ENCODE data around the gene FCN2. TPM values are rescaled to one million over a fixed set of nuclear protein-coding genes. Genes with fewer than 3 reads are reported as not detected.

Gene FCN2
- total RNA-seq, 4 donors from 2014 or later: not detected

GRCh38 chr9:134902936-134903335 is 22.3 kb downstream of the FCN2 start:
- Histone ChIP-seq H3K36me3 (no peaks in the 10 kb centered on the region), H3K4me1 (no peaks in the 10 kb centered on the region), H3K27ac (no peak overlapping the region), H3K4me3 (no peak overlapping the region), H3K9me3 (no peaks in the 10 kb centered on the region), H3K27me3 (no peaks in the 10 kb centered on the region)
- DNase-seq: no peak
- TF ChIP-seq, protein P1, sequence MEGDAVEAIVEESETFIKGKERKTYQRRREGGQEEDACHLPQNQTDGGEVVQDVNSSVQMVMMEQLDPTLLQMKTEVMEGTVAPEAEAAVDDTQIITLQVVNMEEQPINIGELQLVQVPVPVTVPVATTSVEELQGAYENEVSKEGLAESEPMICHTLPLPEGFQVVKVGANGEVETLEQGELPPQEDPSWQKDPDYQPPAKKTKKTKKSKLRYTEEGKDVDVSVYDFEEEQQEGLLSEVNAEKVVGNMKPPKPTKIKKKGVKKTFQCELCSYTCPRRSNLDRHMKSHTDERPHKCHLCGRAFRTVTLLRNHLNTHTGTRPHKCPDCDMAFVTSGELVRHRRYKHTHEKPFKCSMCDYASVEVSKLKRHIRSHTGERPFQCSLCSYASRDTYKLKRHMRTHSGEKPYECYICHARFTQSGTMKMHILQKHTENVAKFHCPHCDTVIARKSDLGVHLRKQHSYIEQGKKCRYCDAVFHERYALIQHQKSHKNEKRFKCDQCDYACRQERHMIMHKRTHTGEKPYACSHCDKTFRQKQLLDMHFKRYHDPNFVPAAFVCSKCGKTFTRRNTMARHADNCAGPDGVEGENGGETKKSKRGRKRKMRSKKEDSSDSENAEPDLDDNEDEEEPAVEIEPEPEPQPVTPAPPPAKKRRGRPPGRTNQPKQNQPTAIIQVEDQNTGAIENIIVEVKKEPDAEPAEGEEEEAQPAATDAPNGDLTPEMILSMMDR (IDR thresholded peaks at IDR 0.05): no peak
- no peak for TF ChIP-seq POLR2A (IDR thresholded peaks at IDR 0.05)

DNA sequence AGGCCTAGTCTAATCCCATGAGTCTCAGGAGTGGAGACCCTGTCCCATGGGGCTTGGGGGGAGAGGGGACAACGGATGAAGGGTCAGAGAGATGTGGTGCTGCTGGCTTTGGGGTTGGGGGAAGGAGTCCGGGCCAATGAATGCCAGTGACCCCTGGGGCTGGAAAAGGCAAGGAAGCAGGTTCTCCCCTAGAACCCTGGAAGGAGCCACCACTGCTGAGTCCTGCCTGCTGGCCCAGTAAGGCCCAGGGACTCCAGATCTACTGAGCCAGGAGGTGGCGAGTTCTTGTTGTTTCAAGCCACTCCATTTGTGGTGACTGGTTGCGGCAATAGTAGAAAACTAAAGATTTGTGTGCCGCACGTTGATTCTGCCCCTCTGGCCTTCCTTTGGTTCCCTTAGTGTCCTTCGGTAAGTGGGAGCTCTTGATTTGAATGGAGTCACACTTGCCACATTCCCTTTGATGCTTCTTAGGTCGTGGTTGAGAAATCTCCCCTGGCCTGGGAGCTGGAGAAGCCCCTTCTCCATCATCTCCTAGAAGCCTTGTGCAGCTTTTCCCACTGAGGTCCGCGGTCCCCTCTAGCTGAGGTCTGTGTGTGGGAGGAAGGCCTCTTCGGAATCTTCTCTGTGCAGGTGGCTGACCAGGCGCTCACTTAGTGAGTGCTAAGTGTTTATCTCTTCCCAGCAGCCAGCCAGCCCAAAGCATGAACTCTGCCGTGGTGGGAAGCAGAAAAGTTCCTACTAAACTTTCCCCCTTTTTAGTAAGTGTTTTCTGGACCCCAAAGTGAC is 28.1 kb downstream of the FCN2 start:
- Histone ChIP-seq H3K4me1 (no peaks in the 10 kb centered on the region), H3K36me3 (no peaks in the 10 kb centered on the region), H3K27me3 (no peaks in the 10 kb centered on the region), H3K4me3 (no peak overlapping the region), H3K9me3 (no peaks in the 10 kb centered on the region), H3K27ac (no peak overlapping the region)
- peak in 1 of 3 donors; percentile 22 for DNase-seq
- TF ChIP-seq, protein P1 (IDR thresholded peaks at IDR 0.05): no peak
- TF ChIP-seq POLR2A (IDR thresholded peaks at IDR 0.05): no peak

DNA sequence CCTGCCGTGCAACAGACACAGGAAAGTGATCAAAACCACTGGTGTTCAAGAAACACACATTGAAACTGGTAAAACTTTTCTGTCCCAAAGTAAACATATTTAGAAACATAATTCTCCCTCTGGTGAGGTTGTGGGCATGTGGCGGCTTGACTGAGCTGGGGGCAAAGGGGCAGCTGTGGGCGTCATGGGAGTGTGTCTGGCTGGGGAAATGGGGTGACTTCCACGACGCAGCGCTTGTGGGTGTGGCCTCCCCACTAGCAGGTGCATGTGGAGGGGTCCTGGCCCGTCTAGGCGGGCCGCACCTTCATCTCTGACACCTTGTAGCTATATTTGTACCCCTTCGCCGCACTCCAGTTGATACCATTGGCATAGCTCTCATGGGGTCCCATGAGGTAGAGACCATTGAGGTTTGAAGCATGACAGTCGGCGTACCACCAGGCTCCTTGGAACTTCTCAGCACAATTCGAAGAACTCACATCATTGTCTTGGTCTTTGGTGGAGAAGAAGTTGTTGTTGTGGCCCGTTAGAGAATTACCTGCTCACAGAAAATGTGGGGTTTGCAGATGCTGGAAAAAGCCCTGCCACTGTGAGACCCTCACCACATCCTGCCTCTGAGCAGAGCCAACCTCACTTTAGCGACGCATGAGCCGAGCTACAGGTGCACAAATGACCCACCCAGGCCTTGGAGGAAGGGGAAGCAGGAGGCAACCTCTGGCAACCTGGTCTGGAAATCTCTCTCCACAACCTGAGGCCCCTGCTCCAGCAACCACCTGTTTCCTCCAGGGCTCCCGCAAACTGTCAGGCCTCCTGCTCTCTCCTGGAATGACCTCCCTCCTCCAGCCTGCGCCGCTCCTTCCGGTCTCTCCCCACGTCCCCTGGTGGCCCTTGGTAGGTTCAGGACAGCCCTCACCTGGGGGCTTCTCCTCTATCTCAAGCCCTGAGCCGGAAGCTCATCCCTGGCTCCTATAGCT is 29.2 kb downstream of the FCN2 start:
- H3K27ac ChIP-seq: no peak overlapping the region
- TF ChIP-seq, protein P1 (IDR thresholded peaks at IDR 0.05): no peak
- TF ChIP-seq POLR2A (IDR thresholded peaks at IDR 0.05): no peak
- H3K27me3 ChIP-seq: no peaks in the 10 kb centered on the region
- no peaks in the 10 kb centered on the region for H3K4me1 ChIP-seq
- H3K4me3 ChIP-seq: no peak overlapping the region
- no peaks in the 10 kb centered on the region for H3K9me3 ChIP-seq
- DNase-seq: peak in 1 of 3 donors; percentile 11
- H3K36me3 ChIP-seq: no peaks in the 10 kb centered on the region

- DNase-seq: peak in 1 of 3 donors; percentile 22
- no peak overlapping the region for H3K27ac ChIP-seq
- H3K4me1 ChIP-seq: no peaks in the 10 kb centered on the region
- no peak overlapping the region for H3K4me3 ChIP-seq
- no peak for TF ChIP-seq POLR2A (IDR thresholded peaks at IDR 0.05)
- TF ChIP-seq, protein P1 (IDR thresholded peaks at IDR 0.05): no peak
- H3K27me3 ChIP-seq: no peaks in the 10 kb centered on the region
- no peaks in the 10 kb centered on the region for H3K9me3 ChIP-seq
- H3K36me3 ChIP-seq: no peaks in the 10 kb centered on the region
Measured at GRCh38 chr9:134912126-134912840, 31.7 kb downstream of the FCN2 start.

DNA sequence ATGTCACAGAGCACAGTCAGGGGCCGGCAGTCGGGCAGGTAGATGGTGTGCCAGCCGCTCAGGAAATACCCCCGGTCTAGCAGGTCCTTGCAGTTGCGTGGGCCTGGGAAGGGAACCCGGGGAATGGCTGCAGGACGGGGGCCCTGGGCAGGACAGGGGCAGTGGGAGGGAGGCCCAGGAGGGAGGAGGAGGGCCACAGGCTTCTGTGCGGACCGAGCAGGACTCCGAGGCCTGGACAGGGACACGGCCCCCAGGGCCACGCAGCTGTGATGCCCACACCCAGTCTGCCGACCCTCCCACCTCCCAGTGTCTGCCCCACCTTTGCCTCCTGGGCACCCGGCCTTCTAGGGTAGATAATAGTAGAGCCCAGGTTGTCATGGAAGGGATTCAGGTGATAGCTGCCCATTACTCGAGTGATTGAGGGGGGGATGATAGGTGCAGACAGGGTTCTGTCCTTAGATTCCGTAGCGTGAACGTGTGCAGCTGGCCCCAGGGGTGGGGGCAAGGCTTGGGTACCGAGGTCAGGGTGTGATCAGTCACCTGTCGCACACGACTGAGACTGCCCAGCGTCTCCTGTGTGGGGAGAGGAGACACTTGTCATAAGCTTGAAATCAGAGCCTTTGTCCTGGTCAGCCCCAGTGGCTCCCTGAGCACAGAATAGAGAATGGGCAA is 32.6 kb downstream of the FCN2 start:
- TF ChIP-seq, protein P1 (IDR thresholded peaks at IDR 0.05): no peak
- TF ChIP-seq POLR2A (IDR thresholded peaks at IDR 0.05): no peak
- Histone ChIP-seq H3K4me3 (no peak overlapping the region), H3K4me1 (no peaks in the 10 kb centered on the region), H3K27me3 (no peaks in the 10 kb centered on the region), H3K27ac (no peak overlapping the region), H3K36me3 (no peaks in the 10 kb centered on the region), H3K9me3 (no peaks in the 10 kb centered on the region)
- peak in 1 of 3 donors; percentile 32 for DNase-seq

All from Peyer's patch (tissue), 4 donors.